ENCODE data around the gene IGF1R. TPM values are rescaled to one million over a fixed set of nuclear protein-coding genes. Genes with fewer than 3 reads are reported as not detected.

Gene IGF1R
- total RNA-seq, 4 donors from 2014 or later = 49.4 to 239 (median 109) TPM

DNA sequence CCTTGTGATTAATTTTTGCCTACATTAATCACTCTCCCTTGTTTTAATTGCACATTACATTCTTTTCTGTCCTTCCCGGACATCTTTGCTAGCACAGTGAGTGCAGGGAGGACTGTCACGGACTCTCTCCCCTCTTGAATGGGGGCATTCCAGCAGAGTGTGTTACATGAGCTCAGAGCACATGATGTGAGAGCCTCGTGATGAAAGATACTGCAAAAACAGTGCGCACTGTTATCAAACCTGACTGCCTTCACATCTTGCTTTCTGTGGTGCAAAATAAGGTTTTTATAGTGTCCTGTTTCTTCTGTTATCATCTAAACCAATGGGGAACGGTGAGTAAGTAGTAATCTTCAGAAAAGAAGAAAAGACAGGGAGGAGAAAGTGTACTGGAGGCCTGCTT, 191.7 kb downstream of the IGF1R start:
- DNase-seq = no peak
- intact Hi-C loops (cut with DNase I; ENCODE audit: low total_unique reads) = no loop called here
- H3K4me3 ChIP-seq = no peak overlapping the region
- no peaks in the 10 kb centered on the region for H3K9me3 ChIP-seq
- H3K27ac ChIP-seq = no peak overlapping the region
- in situ Hi-C loops (cut with MboI; ENCODE audit: low pct_ligation_motif_present in 1 of 4, low pct_unique_long_range_greater_than_20kb in 1 of 4, low sequenced_read_pairs in 3 of 4) = loop anchor here in 2 of 4 donors (25.0 kb wide), 2 partner anchors 303 to 328 kb away; no protein-coding TSS in a partner anchor
- H3K4me1 ChIP-seq = peaks cover 3 to 18% (median 14%) of the 10 kb centered on the region in 4 donors
- WGBS, 2 donors (ENCODE audit: low coverage in 1 of 2) = 85 to 100% methylated on average over 2 to 5 of the region's 5 CpGs
- no peak for TF ChIP-seq POLR2AphosphoS5 (IDR thresholded peaks at IDR 0.05)
- TF ChIP-seq POLR2A (IDR thresholded peaks at IDR 0.05) = no peak
- TF ChIP-seq CTCF (IDR thresholded peaks at IDR 0.05) = no peak
- TF ChIP-seq EP300 (IDR thresholded peaks at IDR 0.05; ENCODE audit: low read depth) = no peak
- H3K36me3 ChIP-seq = no peaks in the 10 kb centered on the region
- H3K27me3 ChIP-seq = no peaks in the 10 kb centered on the region

- Histone ChIP-seq H3K9me3 (no peaks in the 10 kb centered on the region), H3K4me3 (no peak overlapping the region), H3K27ac (no peak overlapping the region), H3K27me3 (no peaks in the 10 kb centered on the region), H3K4me1 (peaks cover 3 to 19% (median 14%) of the 10 kb centered on the region in 4 donors), H3K36me3 (no peaks in the 10 kb centered on the region)
- in situ Hi-C loops (cut with MboI; ENCODE audit: low pct_ligation_motif_present in 1 of 4, low pct_unique_long_range_greater_than_20kb in 1 of 4, low sequenced_read_pairs in 3 of 4) (loop anchor here in 2 of 4 donors (25.0 kb wide), 2 partner anchors 304 to 329 kb away; no protein-coding TSS in a partner anchor), intact Hi-C loops (cut with DNase I; ENCODE audit: low total_unique reads) (no loop called here)
- 78 to 80% methylated on average over 4 of the region's 4 CpGs for WGBS, 2 donors (ENCODE audit: low coverage in 1 of 2)
- DNase-seq = no peak
- TF ChIP-seq POLR2A (IDR thresholded peaks at IDR 0.05) (no peak), CTCF (IDR thresholded peaks at IDR 0.05) (no peak), EP300 (IDR thresholded peaks at IDR 0.05; ENCODE audit: low read depth) (no peak)
Observed at GRCh38 chr15:98841419-98841970, 193.2 kb downstream of the IGF1R start.

DNA sequence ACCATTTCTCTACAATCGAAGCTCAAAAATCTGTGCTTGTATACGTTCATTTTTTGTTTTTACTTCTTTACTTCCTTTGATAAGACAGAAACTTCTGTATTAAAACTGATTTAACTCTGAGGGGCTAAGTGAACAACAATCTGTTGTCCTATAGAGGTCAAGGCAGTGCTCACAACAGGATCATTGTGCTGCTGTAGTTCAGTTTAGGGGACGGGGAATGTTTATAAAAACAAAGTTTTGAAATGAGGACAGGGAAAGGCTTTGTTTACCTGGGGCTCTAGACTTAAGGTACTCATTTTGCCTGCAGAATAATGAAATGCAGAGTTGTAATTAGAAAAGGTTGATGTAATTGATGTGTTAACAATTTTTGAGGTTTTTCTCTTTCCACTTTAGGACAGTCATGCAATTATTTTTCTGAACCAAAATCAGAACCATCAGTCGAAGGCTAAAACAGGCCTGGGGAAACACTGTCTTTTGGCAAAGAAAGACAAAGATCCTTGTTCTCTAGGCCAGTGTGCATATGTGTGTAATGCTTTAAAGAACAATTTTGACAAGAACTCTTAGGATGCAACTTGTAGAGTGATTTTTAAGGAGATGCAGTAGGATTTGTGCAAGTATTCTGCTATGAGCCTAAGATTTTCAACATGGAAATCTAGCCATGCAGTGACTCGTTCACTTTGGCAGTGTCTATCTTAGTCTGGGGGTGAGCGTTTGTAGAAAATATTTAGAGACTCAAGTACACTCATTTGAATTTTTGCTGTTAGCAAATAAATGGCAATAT, 194.0 kb downstream of the IGF1R start:
- 58 to 66% methylated on average over 6 of the region's 6 CpGs for WGBS, 2 donors (ENCODE audit: low coverage in 1 of 2)
- TF ChIP-seq CTCF (IDR thresholded peaks at IDR 0.05) (no peak), POLR2A (IDR thresholded peaks at IDR 0.05) (no peak), EP300 (IDR thresholded peaks at IDR 0.05; ENCODE audit: low read depth) (no peak), POLR2AphosphoS5 (IDR thresholded peaks at IDR 0.05) (no peak)
- Histone ChIP-seq H3K4me3 (no peak overlapping the region), H3K9me3 (no peaks in the 10 kb centered on the region), H3K27ac (no peak overlapping the region), H3K4me1 (peaks cover 3 to 19% (median 14%) of the 10 kb centered on the region in 4 donors), H3K27me3 (no peaks in the 10 kb centered on the region), H3K36me3 (no peaks in the 10 kb centered on the region)
- no peak for DNase-seq
- intact Hi-C loops (cut with DNase I; ENCODE audit: low total_unique reads) (no loop called here), in situ Hi-C loops (cut with MboI; ENCODE audit: low pct_ligation_motif_present in 1 of 4, low pct_unique_long_range_greater_than_20kb in 1 of 4, low sequenced_read_pairs in 3 of 4) (loop anchor here in 2 of 4 donors (25.0 kb wide), 2 partner anchors 305 to 330 kb away; no protein-coding TSS in a partner anchor)

DNA sequence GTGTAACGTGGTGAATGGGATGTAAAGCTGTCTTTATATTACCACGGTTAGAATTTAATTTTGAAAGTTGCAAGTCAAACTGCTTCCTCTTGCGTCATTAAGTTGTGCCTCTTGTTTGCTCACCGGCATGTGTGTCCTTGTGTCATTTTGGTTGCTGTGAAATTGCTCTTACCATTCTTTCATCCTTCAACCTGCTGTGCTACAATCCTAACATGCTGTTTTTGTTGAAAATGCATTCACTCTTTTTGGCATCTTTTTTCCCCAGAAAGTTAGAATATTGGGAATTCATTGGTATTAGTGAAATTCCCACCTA, 194.6 kb downstream of the IGF1R start:
- Histone ChIP-seq H3K9me3 (no peaks in the 10 kb centered on the region), H3K27me3 (no peaks in the 10 kb centered on the region), H3K4me3 (no peak overlapping the region), H3K36me3 (no peaks in the 10 kb centered on the region), H3K4me1 (peaks cover 3 to 19% (median 14%) of the 10 kb centered on the region in 4 donors), H3K27ac (no peak overlapping the region)
- TF ChIP-seq POLR2AphosphoS5 (IDR thresholded peaks at IDR 0.05) (no peak), EP300 (IDR thresholded peaks at IDR 0.05; ENCODE audit: low read depth) (no peak), CTCF (IDR thresholded peaks at IDR 0.05) (no peak), POLR2A (IDR thresholded peaks at IDR 0.05) (no peak)
- 51 to 57% methylated on average over 4 of the region's 4 CpGs for WGBS, 2 donors (ENCODE audit: low coverage in 1 of 2)
- in situ Hi-C loops (cut with MboI; ENCODE audit: low pct_ligation_motif_present in 1 of 4, low pct_unique_long_range_greater_than_20kb in 1 of 4, low sequenced_read_pairs in 3 of 4) = loop anchor here in 2 of 4 donors (25.0 kb wide), 2 partner anchors 306 to 331 kb away; no protein-coding TSS in a partner anchor
- no peak for DNase-seq
- intact Hi-C loops (cut with DNase I; ENCODE audit: low total_unique reads) = no loop called here

Data from transverse colon (tissue), 4 donors.